Stimulated activated CD4-positive, alpha-beta T cell treated with anti-CD3 and anti-CD28 coated beads, Interleukin-15, amount 100 ng/mL, for 24 hours (primary cell): Measurements from ENCODE around the gene LRRIQ4.

Experiments
- DNase-seq: peaks from one replicate; pipeline ENCODE4 v3.0.0-alpha.2; 2020

The LRRIQ4 gene

DNA sequence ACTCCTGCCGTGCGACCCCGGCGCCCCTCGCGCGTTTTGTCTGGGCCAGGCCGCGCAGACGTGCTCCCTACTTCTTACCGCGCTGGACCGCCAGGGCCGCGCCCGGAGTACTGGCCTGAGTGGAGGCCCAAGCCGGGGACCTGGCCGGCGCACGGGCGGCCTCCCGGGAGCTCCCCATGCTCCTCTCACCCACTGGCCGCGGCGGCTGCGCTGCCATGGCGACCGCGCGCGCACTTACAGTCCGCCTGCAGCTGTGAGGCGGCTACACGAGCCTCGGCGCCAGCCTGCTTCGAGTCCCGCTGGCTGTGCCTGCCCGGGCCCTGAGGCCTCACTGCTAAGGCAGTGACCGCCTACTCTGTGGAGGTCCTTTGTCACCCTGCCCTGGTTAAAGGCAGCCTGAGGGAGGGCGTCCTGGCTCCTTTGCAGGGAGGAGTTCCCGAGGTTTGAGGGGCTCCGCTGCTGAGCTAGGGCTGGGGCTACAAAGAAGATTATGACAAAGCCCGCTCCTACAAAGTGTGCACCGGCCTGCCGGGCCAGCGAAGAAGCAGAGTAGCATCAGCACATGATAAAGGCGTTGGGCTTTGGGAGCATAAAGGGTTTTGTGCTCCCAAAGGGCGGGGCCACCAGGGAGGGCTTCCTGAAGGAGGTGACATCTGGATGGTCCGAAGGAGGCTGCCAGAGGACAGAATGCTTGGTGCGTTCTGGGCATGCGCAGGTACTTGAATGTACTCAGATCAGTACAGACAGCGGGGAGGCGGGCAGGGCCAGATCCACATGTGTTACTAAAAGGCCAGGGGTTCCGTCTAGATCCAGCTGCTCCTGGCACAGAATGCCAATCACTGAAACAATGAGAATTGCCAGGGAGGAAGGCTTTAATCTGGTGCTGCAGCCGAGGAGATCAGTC is at the start of gene LRRIQ4, which contains the start of gene LRRC34:
Gene LRRIQ4 (plus strand): TSS at position 539 of the 904 bp plus-strand sequence. CDS start 9,052 bp downstream, outside the sequence.
Gene LRRC34 (minus strand): TSS at position 573 of the 904 bp plus-strand sequence. CDS start 356 bp downstream, at position 217.
- DNase-seq, result peak; percentile 87

DNA sequence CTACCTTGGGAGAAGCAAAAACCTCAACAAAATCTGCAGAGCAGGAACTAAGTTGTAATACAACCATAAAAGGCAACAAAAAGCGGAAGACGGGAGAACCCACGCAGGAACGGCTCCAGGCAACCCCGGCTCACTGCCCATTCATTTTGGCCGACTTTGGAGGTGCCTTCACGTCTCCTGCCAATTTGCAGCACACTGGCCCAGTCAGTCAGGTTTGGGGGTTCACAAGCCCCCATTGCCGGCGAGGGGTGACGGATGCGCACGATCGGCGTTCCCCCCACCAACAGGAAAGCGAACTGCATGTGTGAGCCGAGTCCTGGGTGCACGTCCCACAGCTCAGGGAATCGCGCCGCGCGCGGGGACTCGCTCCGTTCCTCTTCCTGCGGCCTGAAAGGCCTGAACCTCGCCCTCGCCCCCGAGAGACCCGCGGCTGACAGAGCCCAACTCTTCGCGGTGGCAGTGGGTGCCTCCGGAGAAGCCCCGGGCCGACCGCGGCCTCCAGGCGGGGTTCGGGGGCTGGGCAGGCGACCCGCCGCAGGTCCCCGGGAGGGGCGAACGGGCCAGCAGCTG is 48.3 kb upstream of the LRRIQ4 start:
- DNase-seq, result peak; percentile 76

DNA sequence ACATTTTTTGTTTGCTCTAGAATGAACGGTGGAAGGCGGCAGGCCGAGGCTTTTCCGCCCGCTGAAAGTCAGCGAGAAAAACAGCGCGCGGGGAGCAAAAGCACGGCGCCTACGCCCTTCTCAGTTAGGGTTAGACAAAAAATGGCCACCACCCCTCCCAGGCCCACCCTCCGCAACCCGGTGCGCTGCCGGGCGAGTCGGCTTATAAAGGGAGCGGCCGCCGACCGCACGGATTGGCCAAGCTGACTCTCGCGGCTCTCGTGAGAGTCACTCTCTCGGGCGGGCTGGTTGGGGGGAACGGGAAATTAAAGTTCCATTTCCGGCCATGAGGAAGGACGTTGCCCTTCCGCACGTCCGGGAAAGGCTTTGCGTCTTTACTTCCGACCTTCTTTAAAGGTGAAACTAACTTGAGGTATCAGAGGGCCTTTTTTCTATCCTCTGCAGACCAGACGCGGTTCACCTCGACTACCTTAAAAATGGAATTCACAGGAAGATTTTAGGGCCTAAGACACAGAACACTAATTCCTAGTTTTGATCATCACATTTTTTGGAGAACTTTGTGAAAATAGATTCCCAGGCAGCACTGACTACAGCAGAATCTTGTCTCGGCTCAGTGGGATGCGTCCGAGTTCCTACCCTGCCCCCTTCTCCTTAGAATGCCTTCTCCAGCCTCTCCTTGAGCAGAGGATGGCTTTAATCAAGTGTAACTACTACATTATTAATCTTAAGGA is 47.6 kb upstream of the LRRIQ4 start, which contains the start of gene TERC:
Gene TERC (minus strand): TSS at position 179 of the 731 bp plus-strand sequence.
- peak; percentile 94 for DNase-seq

DNA sequence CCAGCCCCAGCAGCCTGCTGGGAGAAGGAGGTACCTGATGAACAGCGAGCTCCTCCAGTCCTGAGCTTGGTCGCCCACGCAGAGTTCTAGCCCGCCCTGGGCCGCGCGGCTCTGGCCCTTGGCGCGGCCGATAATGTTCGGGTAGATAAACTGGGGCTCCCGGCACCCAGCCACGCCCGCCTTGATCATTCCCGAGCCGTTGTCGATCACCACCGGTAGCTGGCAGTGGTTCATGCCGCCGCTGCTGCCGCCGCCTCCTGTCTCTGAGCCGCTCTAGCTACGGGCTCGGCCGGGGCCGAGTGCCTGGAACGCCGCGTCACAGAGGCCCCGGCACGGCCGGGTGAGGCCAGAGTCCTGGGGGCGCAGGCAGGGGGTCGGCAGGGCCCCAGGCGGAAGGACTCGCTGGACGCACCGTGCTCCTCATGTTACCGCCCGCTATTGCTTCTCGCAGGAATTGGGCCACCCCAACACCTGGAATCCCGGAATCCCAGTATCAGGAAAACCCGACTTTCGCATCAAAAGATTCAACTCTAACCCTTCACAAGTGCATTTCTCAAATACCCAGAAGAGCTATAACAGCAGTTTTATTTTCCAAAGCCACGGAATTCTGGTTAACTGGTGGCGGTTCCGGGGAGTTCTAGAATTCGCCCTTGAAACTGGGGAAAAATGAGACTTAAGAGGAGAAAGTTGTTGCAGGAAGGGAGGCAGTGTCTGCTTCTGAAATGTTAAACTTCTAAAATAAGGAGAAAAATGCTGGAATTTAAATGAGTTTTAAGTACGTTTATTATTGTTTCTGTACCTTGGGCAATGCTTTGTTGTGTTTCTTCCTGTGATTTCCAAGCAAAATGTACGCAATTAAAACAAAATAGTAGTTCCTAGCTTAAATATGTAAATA is 43.1 kb upstream of the LRRIQ4 start, which contains the start of gene ACTRT3:
Gene ACTRT3 (minus strand): TSS at position 275 of the 895 bp plus-strand sequence. CDS start 41 bp downstream, at position 234.
- DNase-seq, result peak; percentile 78

DNA sequence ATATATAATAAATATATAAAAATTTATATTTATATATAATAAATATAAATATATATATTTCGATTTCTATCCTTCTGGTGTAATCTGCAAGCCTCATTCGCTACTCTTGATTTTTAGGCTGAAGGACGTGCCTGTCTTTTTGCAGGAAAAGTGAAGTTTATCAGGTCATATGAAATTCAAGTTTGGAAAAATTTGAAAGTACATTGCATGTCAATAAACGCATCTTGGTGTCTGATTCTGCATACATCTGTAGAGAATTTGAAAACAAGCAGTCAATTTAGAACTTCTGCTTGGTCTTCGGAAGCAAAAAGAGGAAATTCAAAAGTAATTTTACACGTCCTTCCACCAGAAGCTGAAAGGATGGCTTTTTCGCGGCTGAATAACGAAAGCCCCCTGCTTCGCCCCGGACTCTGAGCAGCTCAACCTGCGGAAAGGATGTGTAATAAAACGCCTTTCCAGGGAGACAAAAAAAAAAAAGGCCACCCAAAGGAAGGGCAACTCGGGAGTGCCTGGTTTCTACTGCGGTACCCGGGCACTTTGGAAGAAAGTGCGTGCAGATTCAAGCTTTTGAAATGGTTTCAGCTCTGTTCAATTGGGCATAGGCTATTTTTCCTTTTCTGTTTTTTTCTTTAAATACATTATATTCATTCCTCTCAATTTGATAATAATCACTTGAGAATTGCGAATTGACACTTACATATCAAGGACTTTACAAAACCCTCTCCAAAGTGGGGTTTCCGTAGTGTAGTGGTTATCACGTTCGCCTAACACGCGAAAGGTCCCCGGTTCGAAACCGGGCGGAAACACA is 41.0 kb upstream of the LRRIQ4 start:
- DNase-seq, result peak; percentile 64

DNA sequence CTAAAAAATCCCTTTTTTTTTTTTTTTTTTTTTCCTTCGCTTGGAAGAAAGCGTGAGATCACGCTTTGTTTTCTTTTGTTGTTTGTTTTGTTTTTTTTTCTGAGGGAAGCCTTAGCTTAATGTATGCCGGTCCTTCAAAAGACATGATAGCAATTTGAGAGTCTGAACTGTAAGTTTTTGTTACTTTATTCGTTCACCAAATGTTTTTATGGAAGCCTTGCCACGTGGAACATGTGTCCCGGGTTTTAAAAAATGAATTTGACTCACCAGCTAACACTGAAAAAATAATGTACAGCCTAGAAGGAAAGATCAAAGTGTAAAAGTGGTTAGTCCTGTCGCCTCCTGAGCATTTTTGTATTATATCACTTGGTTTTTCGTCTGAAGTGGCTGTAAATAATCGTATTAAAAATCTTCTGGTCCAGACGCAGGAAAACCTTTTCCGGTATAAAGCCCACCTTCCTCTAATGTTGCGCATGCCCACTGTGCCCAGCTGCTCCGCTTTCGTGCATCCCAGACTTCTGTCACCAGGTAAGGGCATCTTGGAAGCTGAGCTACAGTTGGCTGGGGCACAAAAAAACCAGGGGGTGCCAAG is 40.3 kb upstream of the LRRIQ4 start:
- peak; percentile 76 for DNase-seq

DNA sequence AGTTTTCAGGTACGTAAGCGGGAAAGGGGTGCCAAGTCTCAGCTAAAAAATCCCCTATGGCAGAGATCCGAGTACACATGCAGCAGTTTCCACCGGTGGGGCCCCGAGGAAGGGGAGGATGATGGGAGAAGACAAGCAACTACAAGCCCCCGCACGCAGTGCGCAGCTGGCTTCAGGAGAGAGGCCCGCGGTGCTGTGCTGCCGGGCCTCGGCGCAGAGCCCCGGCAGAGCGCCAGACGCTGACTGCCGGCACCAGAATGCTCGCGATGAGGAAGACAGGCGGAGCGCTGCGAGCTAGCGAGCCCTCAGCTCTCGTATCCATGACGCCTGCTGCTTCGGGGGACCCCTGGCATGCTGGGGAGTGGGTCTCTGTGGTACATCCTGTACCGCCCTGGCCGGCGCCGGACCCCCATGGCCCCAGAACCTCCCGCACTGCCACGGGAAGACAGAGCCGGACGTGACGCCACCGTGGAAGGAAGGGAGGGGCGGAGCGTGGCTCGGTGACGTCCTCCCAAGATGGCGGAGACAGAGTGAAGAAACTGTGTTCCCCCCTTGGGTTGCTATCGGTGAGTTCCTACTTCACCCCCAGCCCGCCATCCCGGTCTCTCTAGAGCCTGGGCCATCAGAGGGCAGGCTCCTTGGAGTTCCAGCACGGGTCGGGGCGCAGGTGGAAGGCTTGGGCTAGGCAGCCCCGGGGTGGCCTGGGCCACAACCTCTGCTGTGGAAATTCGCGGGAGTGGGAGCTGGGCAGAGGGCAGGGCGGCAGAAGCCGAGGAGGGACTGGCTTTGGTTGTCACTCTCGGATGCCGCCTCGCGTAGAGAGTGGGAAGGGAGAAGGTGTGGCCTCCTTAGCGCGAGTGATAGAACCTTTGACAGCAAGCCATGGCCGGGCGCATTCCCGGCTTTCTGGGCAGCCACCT is 39.5 kb upstream of the LRRIQ4 start, which contains the start of gene MYNN:
Gene MYNN (plus strand): TSS at position 500 of the 920 bp plus-strand sequence. CDS start 900 bp downstream, outside the sequence.
- peak; percentile 94 for DNase-seq

DNA sequence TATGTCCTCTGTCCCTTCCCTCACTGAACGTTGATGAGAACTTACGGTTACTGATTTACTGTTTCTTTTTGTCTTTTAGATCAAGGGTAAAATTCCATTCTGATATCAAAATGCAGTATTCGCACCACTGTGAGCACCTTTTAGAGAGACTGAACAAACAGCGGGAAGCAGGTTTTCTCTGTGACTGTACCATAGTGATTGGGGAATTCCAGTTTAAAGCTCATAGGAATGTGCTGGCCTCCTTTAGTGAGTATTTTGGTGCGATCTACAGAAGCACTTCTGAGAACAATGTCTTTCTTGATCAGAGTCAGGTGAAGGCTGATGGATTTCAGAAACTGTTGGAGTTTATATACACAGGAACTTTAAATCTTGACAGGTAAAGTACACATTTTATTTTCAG is 38.5 kb upstream of the LRRIQ4 start:
- DNase-seq, result no peak

DNA sequence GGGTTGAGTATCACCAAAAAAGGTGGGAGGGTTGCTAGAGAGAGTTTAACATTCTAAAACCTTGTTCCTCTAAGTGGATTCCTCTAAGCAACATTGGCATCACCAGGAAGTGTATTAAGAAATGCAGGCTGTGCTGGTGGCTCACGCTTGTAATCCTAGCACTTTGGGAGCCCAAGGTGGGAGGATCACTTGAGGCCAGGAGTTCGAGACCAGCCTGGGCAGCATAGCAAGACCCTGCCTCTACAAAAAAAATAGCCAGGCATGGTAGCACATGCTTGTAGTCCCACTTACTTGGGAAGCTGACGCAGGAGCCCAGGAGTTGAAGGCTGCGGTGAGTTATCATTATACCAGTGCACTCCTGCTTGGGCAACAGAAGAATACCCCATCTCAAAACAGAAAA is 34.8 kb upstream of the LRRIQ4 start:
- DNase-seq, result no peak

DNA sequence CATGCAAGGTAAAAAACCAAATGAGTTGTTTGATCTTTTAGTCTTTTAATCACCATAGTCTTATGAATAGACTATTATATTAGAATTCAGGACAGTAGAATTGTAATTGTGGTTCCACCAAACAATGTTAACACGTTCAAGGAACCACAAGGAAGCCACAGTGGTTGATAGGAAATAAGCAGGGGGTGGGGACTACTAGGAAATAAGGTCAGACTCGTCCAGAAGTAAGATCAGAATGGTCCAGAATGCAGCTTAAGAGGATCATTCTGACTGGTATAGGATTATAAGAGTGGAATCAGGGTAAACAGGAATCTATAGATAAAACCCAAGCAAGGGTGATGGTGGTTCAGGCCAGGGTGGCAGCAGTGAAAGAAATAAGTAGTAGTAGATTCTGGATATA is 31.9 kb upstream of the LRRIQ4 start:
- no peak for DNase-seq

DNA sequence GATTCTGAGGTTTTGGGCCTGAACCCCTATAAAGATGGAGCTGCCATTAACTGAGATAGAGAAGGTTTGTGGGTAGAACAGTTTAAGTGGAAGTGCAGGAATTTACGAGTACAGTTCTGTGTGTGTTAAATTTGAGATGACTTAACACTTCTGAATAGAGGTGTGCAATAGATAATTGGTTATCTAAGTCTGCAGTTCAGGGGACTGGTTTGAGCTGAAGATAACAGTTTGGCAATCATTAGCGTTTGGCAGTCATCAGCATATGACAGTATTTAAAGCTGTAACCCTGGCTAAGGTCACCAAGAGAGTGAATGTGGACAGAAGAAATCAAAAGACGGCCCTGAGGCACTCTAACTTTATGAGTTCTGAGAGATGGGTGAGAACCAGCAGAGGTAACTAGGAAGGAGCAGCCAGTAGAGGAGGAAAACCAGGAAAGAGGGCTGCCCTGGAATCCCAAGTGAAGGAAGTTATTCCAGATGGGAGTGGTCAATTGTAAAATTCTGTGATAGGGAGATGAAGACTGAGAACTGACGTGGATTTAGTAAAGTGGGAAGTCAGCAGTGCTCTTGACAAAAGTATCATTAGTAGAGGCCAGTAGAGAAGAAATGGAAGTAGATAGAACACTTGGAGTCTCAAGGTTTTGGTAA is 31.3 kb upstream of the LRRIQ4 start:
- DNase-seq, result no peak

DNA sequence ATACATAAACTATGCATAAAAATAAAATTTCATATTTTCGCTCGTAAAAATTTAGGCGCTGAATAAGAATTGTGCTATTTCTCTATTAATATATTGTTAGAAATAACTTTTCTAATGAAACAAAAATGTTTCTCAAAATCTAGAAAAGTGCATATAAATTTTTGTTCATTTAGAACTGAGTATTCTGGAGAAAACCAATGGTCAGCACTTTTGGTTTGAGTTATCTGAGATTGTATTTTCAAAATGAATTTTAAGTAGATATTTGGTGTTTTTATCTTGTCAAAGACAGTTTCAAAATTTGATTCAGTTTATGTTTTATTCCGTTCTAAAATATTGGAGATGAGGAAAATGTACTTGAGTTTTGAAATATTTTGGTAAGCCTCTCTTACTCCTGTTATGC is 25.6 kb upstream of the LRRIQ4 start:
- no peak for DNase-seq

DNA sequence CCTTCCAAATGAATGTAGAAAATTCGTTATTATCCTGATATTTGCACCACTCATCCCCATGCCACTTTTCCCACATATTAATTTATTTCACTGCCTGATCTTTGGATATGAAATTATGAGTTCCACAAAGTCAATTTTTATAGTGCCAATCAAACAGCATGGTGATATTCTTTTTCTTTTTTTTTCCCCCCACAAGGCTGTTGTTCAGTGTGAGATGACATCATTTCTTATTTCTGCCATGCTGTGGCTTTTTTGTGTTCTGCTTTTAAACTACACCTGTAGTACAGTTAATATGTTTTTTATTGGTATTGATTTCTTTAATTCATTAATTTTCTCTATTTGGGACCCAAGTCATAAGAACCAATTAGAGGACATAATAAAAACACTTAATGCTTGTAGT is 24.9 kb upstream of the LRRIQ4 start:
- no peak for DNase-seq

DNA sequence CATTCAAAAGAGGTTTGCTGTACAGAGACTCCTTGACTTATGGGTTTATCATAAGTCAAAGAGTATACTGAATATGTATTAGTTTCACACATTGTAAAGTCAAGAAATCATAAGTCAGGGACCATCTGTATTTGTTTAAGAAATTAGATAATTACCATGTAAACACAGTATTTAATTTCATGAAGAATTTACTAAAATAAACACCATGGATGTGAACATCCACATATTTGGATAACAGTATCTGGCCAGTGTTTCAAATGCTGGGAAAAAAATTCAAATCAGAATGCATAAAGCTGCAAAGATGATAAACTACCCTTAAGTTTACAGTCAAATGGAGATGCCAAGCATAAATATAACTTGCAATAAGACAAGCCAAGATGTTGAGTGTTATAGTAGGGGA is 22.5 kb upstream of the LRRIQ4 start:
- DNase-seq, result no peak

DNA sequence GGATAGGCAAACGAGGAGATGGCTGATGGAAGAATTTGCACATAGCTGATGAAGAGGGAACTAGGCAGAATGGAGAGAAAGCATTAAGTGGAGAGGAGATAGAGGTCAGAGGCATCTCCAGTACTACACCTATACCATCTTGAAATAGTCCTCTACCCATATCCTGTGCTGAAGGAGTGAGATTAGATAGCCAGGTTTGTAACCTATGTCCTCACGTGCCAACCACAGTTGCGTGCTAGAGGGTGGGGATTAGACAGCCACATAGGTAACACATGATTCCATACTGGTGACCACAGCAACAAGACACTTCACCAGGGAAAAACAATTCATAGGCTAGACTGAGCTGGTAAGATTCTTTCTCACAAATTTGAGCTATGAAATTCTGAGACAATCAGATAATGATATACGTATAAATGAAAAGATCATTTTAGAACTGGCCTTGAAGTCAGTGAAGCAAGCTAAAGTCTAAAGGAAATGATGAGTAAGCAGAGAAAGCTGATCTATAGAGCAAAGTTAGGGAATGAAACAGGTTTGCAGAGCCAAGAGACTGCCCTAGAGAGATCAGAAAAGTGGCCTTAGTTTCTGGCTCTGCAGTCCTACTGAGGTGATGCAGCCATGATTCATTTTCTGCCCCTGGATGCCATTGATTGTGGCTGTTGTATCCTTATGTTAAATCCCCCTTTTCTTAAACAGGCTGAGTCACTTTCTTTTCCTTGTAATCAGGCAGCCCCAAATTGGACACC is 21.8 kb upstream of the LRRIQ4 start:
- DNase-seq, result no peak

DNA sequence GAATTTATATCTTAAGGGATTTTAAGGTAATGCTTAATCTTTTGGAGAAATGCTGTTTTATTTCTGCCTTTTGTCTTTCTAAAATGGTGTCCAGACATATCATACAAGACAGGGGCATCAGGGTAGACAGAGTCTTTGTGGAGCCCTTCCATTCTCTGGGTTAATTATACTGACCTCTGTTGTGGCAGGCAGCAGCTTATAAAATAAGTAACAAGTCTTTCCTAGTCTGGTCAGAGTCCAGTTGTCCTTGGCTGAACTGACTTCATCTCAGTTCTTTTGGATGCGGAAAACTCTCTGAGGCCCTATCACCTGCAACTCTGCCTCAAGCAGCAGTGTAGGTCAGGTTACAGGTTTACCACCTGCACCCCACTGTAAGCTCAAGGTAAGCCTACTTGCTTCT is 20.3 kb upstream of the LRRIQ4 start:
- DNase-seq, result no peak

DNA sequence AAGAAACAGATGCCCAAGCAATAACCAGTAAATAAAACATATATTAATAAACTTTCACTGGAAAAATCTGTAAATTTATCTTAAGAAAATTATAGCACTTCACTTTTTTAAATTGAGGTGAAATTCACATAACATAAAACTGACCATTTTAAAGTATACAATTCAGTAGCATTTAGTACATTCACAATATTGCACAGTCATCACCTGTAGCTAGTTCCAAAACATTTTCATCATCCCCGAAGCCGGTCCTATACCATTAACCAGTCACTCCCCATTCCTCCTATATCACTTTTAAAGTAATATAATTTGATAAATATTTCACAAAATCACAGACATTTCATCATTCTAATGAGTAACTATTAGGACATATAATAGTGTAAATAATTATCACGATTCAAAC is 8.0 kb upstream of the LRRIQ4 start:
- DNase-seq, result no peak

DNA sequence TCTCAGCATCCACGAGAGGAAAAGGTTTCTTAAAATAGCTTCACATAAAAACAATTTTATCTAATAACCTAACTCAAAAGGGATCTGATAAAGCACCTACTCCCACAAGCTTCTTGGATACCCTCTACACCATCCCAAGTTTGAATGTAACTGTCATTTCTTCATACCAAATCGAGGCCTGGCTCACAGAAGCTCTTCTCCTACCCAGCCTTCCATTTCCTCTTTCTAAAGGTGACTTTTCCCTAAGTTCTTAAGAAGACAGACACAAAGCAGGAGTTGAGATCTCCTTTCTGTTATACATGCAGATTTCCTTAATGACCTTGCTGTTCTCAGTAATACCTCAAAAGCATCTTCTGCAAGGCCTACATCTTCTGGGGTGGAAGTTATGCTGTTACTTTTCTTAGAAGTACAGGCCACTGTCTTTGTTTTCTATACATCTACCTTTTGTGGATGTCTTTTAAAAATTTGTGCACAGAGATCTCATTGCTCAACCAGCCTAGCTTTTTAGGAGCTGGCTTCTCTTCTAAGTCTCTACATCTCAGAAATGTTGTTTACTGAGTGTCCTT is 3.4 kb upstream of the LRRIQ4 start:
- no peak for DNase-seq
